Psoas muscle (tissue), 8 donors: Measurements from ENCODE around the gene TENT4A. TPM values are rescaled to one million over a fixed set of nuclear protein-coding genes. Genes with fewer than 3 reads are reported as not detected.

ENCODE experiments used
- ATAC-seq, 4 donors: fragments of 200-7000 bp; cut with Tn5 transposase; one replicate each; pipeline ENCODE4 v1.9.1; 2020; ENCODE audit warnings: moderate library complexity in 3 of 4, mild to moderate bottlenecking in 2 of 4
- DNase-seq, 2 donors: peaks; one replicate each; pipeline ENCODE4 v3.0.0-alpha.2; 2020
- H3K27ac ChIP-seq: fragments of 200-600 bp; one replicate; pipeline ENCODE4 v1.8.0; 2022
- H3K27me3 ChIP-seq, 3 donors: fragments of 200-600 bp in 1 of 3; one replicate each; pipeline versions ENCODE4 v1.6.1 to v1.8.0; 2013 to 2022; ENCODE audit warnings: low read length in 2 of 3, mild to moderate bottlenecking in 2 of 3, moderate library complexity in 1 of 3; ENCODE audit not compliant: insufficient read depth in 3 of 3
- H3K36me3 ChIP-seq, 2 donors: fragments of 200-600 bp in 1 of 2; one replicate each; pipeline versions ENCODE4 v1.6.1 to v1.8.0; 2013 to 2022; ENCODE audit warnings: low read depth in 1 of 2, mild to moderate bottlenecking in 1 of 2, moderate library complexity in 1 of 2; ENCODE audit not compliant: insufficient read depth in 1 of 2
- H3K4me1 ChIP-seq: fragments of 200-600 bp; one replicate; pipeline ENCODE4 v1.8.0; 2022
- H3K4me3 ChIP-seq: fragments of 200-600 bp; one replicate; pipeline ENCODE4 v1.8.0; 2022; ENCODE audit warnings: mild to moderate bottlenecking
- H3K9me3 ChIP-seq: fragments of 200-600 bp; one replicate; pipeline ENCODE4 v1.8.0; 2022
- CTCF ChIP-seq: fragments of 200-600 bp; IDR thresholded peaks from one replicate; pipeline ENCODE4 v1.8.0; 2022; ENCODE audit warnings: antibody characterized with exemption
- WGBS, 3 donors: extraction: QIAGEN DNeasy Blood & Tissue Kit; methylation state at CpG; one replicate each; pipeline versions ENCODE4 v1.1.6 to v1.1.7; 2013; 5-methylcytosine and 5-hydroxymethylcytosine counted together
- intact Hi-C, 2 donors: fragments of 100-400 bp; cut with DNase I; formaldehyde crosslinking; loops; one replicate each; pipeline versions ENCODE4 v1.11.0 to v1.14.2; 2022
- polyA plus RNA-seq, 3 donors: library from polyadenylated mRNA; stranded (reverse); fragments of 200-250 nt; gene quantifications; one replicate each; pipeline ENCODE4 v1.2.3, GENCODE V29; 2013
- total RNA-seq, 4 donors: library from RNA; stranded (reverse); fragmentation: NEBNext Ultra II Directional in 2 of 4; extraction: Animal tissue kit (Norgen Biotek cat#: 25700) in 2 of 4; gene quantifications; one replicate each; pipeline versions ENCODE4 v1.2.1 to v1.2.4, GENCODE V29; 2021 to 2023
- donor health status: healthy with polysubstance abuse.
- donor health status: DM: no; HTN: no; CAD: no; lungs with moderate emphysema.
- donor health status: Bipolar disorder and iron deficiency.
- donor health status: healthy.
- donor health status: DM: yes; HTN: yes; CAD: no.
- donor health status: DM: no; HTN: no; CAD: no.
- donor health status: DM: no; HTN: no; CAD: no.
- donor health status: DM: yes; HTN: yes; CAD: no.

The TENT4A gene
- total and polyA plus RNA-seq, 7 donors: 5.0 to 19.2 (median 12.7) TPM

- Histone ChIP-seq H3K4me3 (no peak overlapping the region), H3K27me3 (no peaks in the 10 kb centered on the region), H3K36me3 (no peaks in the 10 kb centered on the region), H3K27ac (peak overlapping the region; percentile 84), H3K9me3 (no peaks in the 10 kb centered on the region), H3K4me1 (peaks cover 23% of the 10 kb centered on the region)
- ATAC-seq (peak in 3 of 4 donors; percentile 14 to 30 (median 19)), DNase-seq (no peak)
- 72 to 75% (median 73%) methylated on average over 6 of the region's 6 CpGs for whole genome bisulfite sequencing, 3 donors
- no peak for TF ChIP-seq CTCF
- intact Hi-C loops: no loop called here
Measured at GRCh38 chr5:6705088-6705487, 8.1 kb upstream of the TENT4A start.

- Histone ChIP-seq H3K27me3 (no peaks in the 10 kb centered on the region), H3K36me3 (no peaks in the 10 kb centered on the region), H3K4me1 (peaks cover 23% of the 10 kb centered on the region), H3K4me3 (no peak overlapping the region), H3K9me3 (no peaks in the 10 kb centered on the region), H3K27ac (peak overlapping the region; percentile 84)
- DNase-seq (no peak), ATAC-seq (no peak)
- TF ChIP-seq CTCF: no peak
- 82 to 91% (median 89%) methylated on average over 5 of the region's 5 CpGs for WGBS, 3 donors
- intact Hi-C loops: no loop called here
Measured at GRCh38 chr5:6705959-6706358, 7.3 kb upstream of the TENT4A start.

- H3K9me3 ChIP-seq: no peaks in the 10 kb centered on the region
- no peaks in the 10 kb centered on the region for H3K27me3 ChIP-seq
- ATAC-seq (no peak), DNase-seq (no peak)
- no peak overlapping the region for H3K27ac ChIP-seq
- 76 to 85% (median 84%) methylated on average over 6 of the region's 6 CpGs for WGBS, 3 donors
- H3K4me3 ChIP-seq: no peak overlapping the region
- no peak for TF ChIP-seq CTCF
- peaks cover 29% of the 10 kb centered on the region for H3K4me1 ChIP-seq
- H3K36me3 ChIP-seq: no peaks in the 10 kb centered on the region
- intact Hi-C loops: no loop called here
Measured at GRCh38 chr5:6707852-6708251, 5.4 kb upstream of the TENT4A start.

- Histone ChIP-seq H3K27ac (no peak overlapping the region), H3K4me3 (no peak overlapping the region), H3K36me3 (no peaks in the 10 kb centered on the region), H3K9me3 (no peaks in the 10 kb centered on the region), H3K4me1 (peaks cover 23% of the 10 kb centered on the region), H3K27me3 (no peaks in the 10 kb centered on the region)
- intact Hi-C loops: no loop called here
- no peak for TF ChIP-seq CTCF
- WGBS, 3 donors: 44 to 61% (median 45%) methylated on average over 1 of the region's 1 CpG
- DNase-seq: peak in 1 of 2 donors; percentile 40
- ATAC-seq: peak in 1 of 4 donors; percentile 40
Measured at GRCh38 chr5:6708814-6709213, 4.4 kb upstream of the TENT4A start.

- ATAC-seq: peak in 1 of 4 donors; percentile 28
Measured at GRCh38 chr5:6710070-6710469, 3.2 kb upstream of the TENT4A start.

More at GRCh38 chr5:6710070-6710469, 3.2 kb upstream of the TENT4A start:
- no peak overlapping the region for H3K4me3 ChIP-seq
- intact Hi-C loops: loop anchor here (5.0 to 10.0 kb wide), 2 partner anchors 78 to 255 kb away; partner anchors contain the start of genes NSUN2 (in 1 of the 2) and SRD5A1 (in 1 of the 2)
- H3K4me1 ChIP-seq: peaks cover 15% of the 10 kb centered on the region
- no peaks in the 10 kb centered on the region for H3K27me3 ChIP-seq
- 68 to 77% (median 68%) methylated on average over 5 of the region's 5 CpGs for WGBS, 3 donors
- H3K9me3 ChIP-seq: no peaks in the 10 kb centered on the region
- no peak for TF ChIP-seq CTCF
- H3K27ac ChIP-seq: no peak overlapping the region
- no peak for DNase-seq
- no peaks in the 10 kb centered on the region for H3K36me3 ChIP-seq
